ENCODE data around the gene USH2A.

The USH2A gene

GRCh38 chr1:216200941-216201340 lies 222.3 kb downstream of the USH2A start:
- H3K9me3 ChIP-seq (ENCODE audit: low read length): no peaks in the 10 kb centered on the region
- no peaks in the 10 kb centered on the region for H3K4me1 ChIP-seq (ENCODE audit: insufficient read depth, low read length)
- no peaks in the 10 kb centered on the region for H3K36me3 ChIP-seq (ENCODE audit: insufficient read depth, low read length)
- no peak overlapping the region for H2AFZ ChIP-seq (ENCODE audit: low read depth, low read length)
- no peak overlapping the region for H3K4me3 ChIP-seq (ENCODE audit: low read length)
- H3K27me3 ChIP-seq (ENCODE audit: insufficient read depth, low read length): no peaks in the 10 kb centered on the region

GRCh38 chr1:216194721-216195120 lies 228.5 kb downstream of the USH2A start:
- Histone ChIP-seq H3K4me3 (ENCODE audit: low read length) (no peak overlapping the region), H3K36me3 (ENCODE audit: insufficient read depth, low read length) (no peaks in the 10 kb centered on the region), H3K4me1 (ENCODE audit: insufficient read depth, low read length) (no peaks in the 10 kb centered on the region), H2AFZ (ENCODE audit: low read depth, low read length) (no peak overlapping the region), H3K27me3 (ENCODE audit: insufficient read depth, low read length) (no peaks in the 10 kb centered on the region), H3K9me3 (ENCODE audit: low read length) (no peaks in the 10 kb centered on the region)

GRCh38 chr1:216193839-216194443 lies 229.3 kb downstream of the USH2A start:
- Histone ChIP-seq H3K4me3 (ENCODE audit: low read length) (no peak overlapping the region), H3K36me3 (ENCODE audit: insufficient read depth, low read length) (no peaks in the 10 kb centered on the region), H2AFZ (ENCODE audit: low read depth, low read length) (no peak overlapping the region), H3K9me3 (ENCODE audit: low read length) (no peaks in the 10 kb centered on the region), H3K27me3 (ENCODE audit: insufficient read depth, low read length) (no peaks in the 10 kb centered on the region), H3K4me1 (ENCODE audit: insufficient read depth, low read length) (no peaks in the 10 kb centered on the region)

GRCh38 chr1:216190438-216190837 lies 232.8 kb downstream of the USH2A start:
- no peak overlapping the region for H3K4me3 ChIP-seq (ENCODE audit: low read length)
- no peaks in the 10 kb centered on the region for H3K36me3 ChIP-seq (ENCODE audit: insufficient read depth, low read length)
- no peak overlapping the region for H2AFZ ChIP-seq (ENCODE audit: low read depth, low read length)
- no peaks in the 10 kb centered on the region for H3K27me3 ChIP-seq (ENCODE audit: insufficient read depth, low read length)
- peaks cover 4% of the 10 kb centered on the region for H3K4me1 ChIP-seq (ENCODE audit: insufficient read depth, low read length)
- H3K9me3 ChIP-seq (ENCODE audit: low read length): no peaks in the 10 kb centered on the region

GRCh38 chr1:216186816-216187215 lies 236.4 kb downstream of the USH2A start:
- Histone ChIP-seq H3K4me3 (ENCODE audit: low read length) (no peak overlapping the region), H3K27me3 (ENCODE audit: insufficient read depth, low read length) (no peaks in the 10 kb centered on the region), H2AFZ (ENCODE audit: low read depth, low read length) (no peak overlapping the region), H3K36me3 (ENCODE audit: insufficient read depth, low read length) (no peaks in the 10 kb centered on the region), H3K9me3 (ENCODE audit: low read length) (no peaks in the 10 kb centered on the region), H3K4me1 (ENCODE audit: insufficient read depth, low read length) (peaks cover 30% of the 10 kb centered on the region)

- H3K4me3 ChIP-seq (ENCODE audit: low read length): no peak overlapping the region
- peaks cover 30% of the 10 kb centered on the region for H3K4me1 ChIP-seq (ENCODE audit: insufficient read depth, low read length)
- H3K9me3 ChIP-seq (ENCODE audit: low read length): no peaks in the 10 kb centered on the region
- H3K36me3 ChIP-seq (ENCODE audit: insufficient read depth, low read length): no peaks in the 10 kb centered on the region
- H2AFZ ChIP-seq (ENCODE audit: low read depth, low read length): no peak overlapping the region
- H3K27me3 ChIP-seq (ENCODE audit: insufficient read depth, low read length): no peaks in the 10 kb centered on the region
Observed at GRCh38 chr1:216186141-216186540, 237.1 kb downstream of the USH2A start.

- no peaks in the 10 kb centered on the region for H3K27me3 ChIP-seq (ENCODE audit: insufficient read depth, low read length)
- peak overlapping the region; percentile 11 for H2AFZ ChIP-seq (ENCODE audit: low read depth, low read length)
- H3K4me1 ChIP-seq (ENCODE audit: insufficient read depth, low read length): peaks cover 33% of the 10 kb centered on the region
- H3K4me3 ChIP-seq (ENCODE audit: low read length): no peak overlapping the region
- no peaks in the 10 kb centered on the region for H3K9me3 ChIP-seq (ENCODE audit: low read length)
- H3K36me3 ChIP-seq (ENCODE audit: insufficient read depth, low read length): no peaks in the 10 kb centered on the region
Observed at GRCh38 chr1:216184126-216184680, 239.0 kb downstream of the USH2A start.

- Histone ChIP-seq H3K9me3 (ENCODE audit: low read length) (no peaks in the 10 kb centered on the region), H3K27me3 (ENCODE audit: insufficient read depth, low read length) (no peaks in the 10 kb centered on the region), H3K36me3 (ENCODE audit: insufficient read depth, low read length) (no peaks in the 10 kb centered on the region), H3K4me3 (ENCODE audit: low read length) (no peak overlapping the region), H2AFZ (ENCODE audit: low read depth, low read length) (peak overlapping the region; percentile 26), H3K4me1 (ENCODE audit: insufficient read depth, low read length) (peaks cover 36% of the 10 kb centered on the region)
Observed at GRCh38 chr1:216183454-216183853, 239.8 kb downstream of the USH2A start.

GRCh38 chr1:216183007-216183406 lies 240.2 kb downstream of the USH2A start:
- Histone ChIP-seq H3K4me3 (ENCODE audit: low read length) (no peak overlapping the region), H2AFZ (ENCODE audit: low read depth, low read length) (peak overlapping the region; percentile 26), H3K4me1 (ENCODE audit: insufficient read depth, low read length) (peaks cover 36% of the 10 kb centered on the region), H3K9me3 (ENCODE audit: low read length) (no peaks in the 10 kb centered on the region), H3K36me3 (ENCODE audit: insufficient read depth, low read length) (no peaks in the 10 kb centered on the region), H3K27me3 (ENCODE audit: insufficient read depth, low read length) (no peaks in the 10 kb centered on the region)

GRCh38 chr1:216181590-216181989 lies 241.7 kb downstream of the USH2A start:
- H3K4me1 ChIP-seq (ENCODE audit: insufficient read depth, low read length): peaks cover 36% of the 10 kb centered on the region
- H3K36me3 ChIP-seq (ENCODE audit: insufficient read depth, low read length): no peaks in the 10 kb centered on the region
- H3K4me3 ChIP-seq (ENCODE audit: low read length): no peak overlapping the region
- H2AFZ ChIP-seq (ENCODE audit: low read depth, low read length): no peak overlapping the region
- H3K9me3 ChIP-seq (ENCODE audit: low read length): no peaks in the 10 kb centered on the region
- H3K27me3 ChIP-seq (ENCODE audit: insufficient read depth, low read length): no peaks in the 10 kb centered on the region

- Histone ChIP-seq H3K4me3 (ENCODE audit: low read length) (no peak overlapping the region), H3K4me1 (ENCODE audit: insufficient read depth, low read length) (peaks cover 14% of the 10 kb centered on the region), H3K36me3 (ENCODE audit: insufficient read depth, low read length) (no peaks in the 10 kb centered on the region), H2AFZ (ENCODE audit: low read depth, low read length) (no peak overlapping the region), H3K9me3 (ENCODE audit: low read length) (no peaks in the 10 kb centered on the region), H3K27me3 (ENCODE audit: insufficient read depth, low read length) (no peaks in the 10 kb centered on the region)
Observed at GRCh38 chr1:216178281-216178680, 245.0 kb downstream of the USH2A start.

- peaks cover 7% of the 10 kb centered on the region for H3K4me1 ChIP-seq (ENCODE audit: insufficient read depth, low read length)
- H2AFZ ChIP-seq (ENCODE audit: low read depth, low read length): no peak overlapping the region
- H3K4me3 ChIP-seq (ENCODE audit: low read length): no peak overlapping the region
- no peaks in the 10 kb centered on the region for H3K9me3 ChIP-seq (ENCODE audit: low read length)
- H3K27me3 ChIP-seq (ENCODE audit: insufficient read depth, low read length): no peaks in the 10 kb centered on the region
- H3K36me3 ChIP-seq (ENCODE audit: insufficient read depth, low read length): no peaks in the 10 kb centered on the region
Observed at GRCh38 chr1:216176970-216177369, 246.3 kb downstream of the USH2A start.

- Histone ChIP-seq H3K27me3 (ENCODE audit: insufficient read depth, low read length) (no peaks in the 10 kb centered on the region), H3K4me1 (ENCODE audit: insufficient read depth, low read length) (peaks cover 7% of the 10 kb centered on the region), H2AFZ (ENCODE audit: low read depth, low read length) (no peak overlapping the region), H3K4me3 (ENCODE audit: low read length) (no peak overlapping the region), H3K9me3 (ENCODE audit: low read length) (no peaks in the 10 kb centered on the region), H3K36me3 (ENCODE audit: insufficient read depth, low read length) (no peaks in the 10 kb centered on the region)
Observed at GRCh38 chr1:216175714-216176113, 247.5 kb downstream of the USH2A start.
